ENCODE data around the gene UBR1. TPM values are rescaled to one million over a fixed set of nuclear protein-coding genes. Genes with fewer than 3 reads are reported as not detected.

UBR1 gene
- 36.4 and 39.8 TPM in 2 replicates for total RNA-seq

DNA sequence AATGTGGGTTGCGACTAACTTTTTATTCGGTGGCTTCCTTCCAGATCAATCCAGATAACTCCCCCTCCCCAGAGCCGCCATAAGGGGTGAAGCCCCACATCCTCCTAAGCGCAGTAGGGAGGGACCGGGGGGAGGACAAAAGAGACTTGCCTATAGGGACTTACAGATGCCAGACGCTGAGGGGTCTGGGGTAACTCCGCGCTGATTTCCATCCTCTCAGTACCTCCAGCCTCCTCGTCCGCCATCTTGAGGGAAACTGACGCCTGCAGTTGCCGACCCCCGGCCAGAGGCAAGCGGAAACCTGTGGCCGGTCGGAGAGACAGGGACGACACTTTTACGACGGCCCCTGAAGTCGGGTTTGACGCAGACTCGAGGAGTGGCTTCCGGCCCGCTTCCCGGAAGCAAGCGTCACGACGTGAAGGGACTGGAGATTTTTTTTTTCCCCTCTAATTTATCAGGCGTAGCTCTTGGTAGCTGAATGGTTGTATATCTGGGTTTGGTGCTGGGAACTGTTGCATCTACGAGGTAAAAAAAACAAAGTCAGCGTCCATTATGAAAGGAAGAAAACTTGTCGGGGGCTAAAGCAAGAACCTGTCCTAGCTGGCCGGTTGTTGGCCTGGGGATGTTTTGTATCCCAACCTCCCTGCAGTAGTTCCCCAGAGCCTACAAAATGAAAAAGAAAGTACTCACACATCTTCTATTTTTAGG lies at the start of gene UBR1:
Gene UBR1, minus strand, starts transcription at position 261 of the 708 bp plus-strand sequence. Its CDS starts 16 bp downstream, at position 245.

DNA sequence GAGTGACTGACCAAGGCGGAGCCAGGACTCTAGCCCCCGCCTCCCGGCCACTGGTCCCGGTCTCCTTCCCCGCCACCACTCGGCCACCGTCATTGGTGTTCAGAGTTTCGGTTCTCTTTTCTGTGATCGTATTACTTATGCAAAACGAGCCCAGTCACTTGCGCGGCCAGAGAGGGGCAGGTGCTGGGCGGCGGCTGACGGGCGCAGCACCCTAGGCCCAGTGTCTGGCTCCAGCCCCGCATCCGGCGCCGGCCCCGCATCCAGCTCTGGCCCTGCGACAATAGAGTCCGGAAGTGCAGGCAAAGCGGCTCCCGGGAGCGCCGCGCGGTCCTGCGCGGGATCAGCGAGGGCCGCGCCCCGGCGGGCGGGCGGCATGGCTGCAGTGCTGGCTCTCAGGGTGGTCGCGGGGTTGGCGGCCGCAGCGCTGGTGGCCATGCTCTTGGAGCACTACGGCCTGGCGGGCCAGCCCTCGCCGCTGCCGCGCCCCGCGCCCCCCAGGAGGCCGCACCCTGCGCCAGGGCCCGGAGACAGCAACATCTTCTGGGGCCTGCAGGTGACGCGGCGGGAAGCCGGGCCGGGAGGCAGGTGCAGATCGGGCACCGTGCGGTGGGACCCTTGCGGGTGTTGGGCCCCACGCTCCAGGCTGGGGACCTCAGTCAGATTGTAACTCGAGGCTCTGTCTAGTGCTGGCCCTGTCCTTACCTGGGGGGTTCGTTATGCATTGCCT lies 27.8 kb upstream of the UBR1 start, which contains the start of gene TMEM62:
Gene TMEM62, plus strand, starts transcription at position 157 of the 727 bp plus-strand sequence. Its CDS starts 217 bp downstream, at position 374.

DNA sequence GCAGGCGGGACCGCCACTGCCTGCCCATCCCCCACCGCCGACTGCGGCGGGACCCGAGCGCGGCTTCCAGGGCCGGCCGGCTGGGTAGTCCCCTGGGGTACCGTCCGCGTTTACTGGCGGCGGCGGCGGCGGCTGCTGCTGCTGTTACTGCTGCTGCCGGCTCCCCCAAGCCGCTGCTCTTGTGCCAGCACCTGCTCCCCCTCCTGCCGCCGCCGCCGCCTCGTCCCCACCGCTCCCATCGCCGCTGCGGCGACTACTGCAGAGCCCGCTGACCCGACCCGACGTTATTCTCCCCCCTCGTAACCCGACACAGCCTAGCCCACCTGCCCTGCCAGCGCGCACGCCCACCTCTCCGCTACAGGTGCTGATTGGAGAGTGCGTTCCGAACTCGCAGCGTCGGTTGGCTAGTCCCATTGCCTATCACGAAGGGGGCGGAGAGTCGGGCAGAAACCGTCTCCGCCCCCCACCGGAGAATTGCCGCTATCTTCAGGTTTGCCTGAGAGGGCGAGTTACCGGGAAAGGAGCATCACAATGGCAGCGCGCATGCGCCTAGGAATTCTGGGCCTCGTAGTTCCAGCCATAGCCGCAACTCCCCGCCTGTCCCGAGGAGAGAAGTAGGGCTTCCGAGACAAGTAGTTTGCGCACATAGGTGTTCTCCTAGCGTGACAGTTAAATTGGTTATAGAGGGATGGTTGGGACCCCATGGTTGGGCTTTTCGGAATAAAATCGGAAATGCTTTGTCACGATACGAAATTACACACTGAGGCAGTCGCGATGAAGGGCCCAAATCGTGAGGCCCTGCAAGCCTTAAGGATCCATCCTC lies 185.1 kb downstream of the UBR1 start, which contains the start of gene TTBK2:
Gene TTBK2, minus strand, starts transcription at position 260 of the 823 bp plus-strand sequence. CDS start 42,161 bp downstream, outside the sequence.

Other genes with a start within 250 kb of the UBR1 start
- gene TTBK2, start 185.3 kb downstream of the UBR1 start, total RNA-seq: 5.7 and 10.5 TPM in 2 replicates
- 13.7 and 14.5 TPM in 2 replicates for gene TMEM62, start 27.5 kb upstream of the UBR1 start, total RNA-seq
- 65.0 and 79.3 TPM in 2 replicates for gene CCNDBP1, start 79.4 kb upstream of the UBR1 start, total RNA-seq
- not detected in 2 replicates for gene EPB42, start 115.0 kb upstream of the UBR1 start, total RNA-seq
- gene TGM5, start 160.9 kb upstream of the UBR1 start, total RNA-seq: not detected in 2 replicates
- not detected in 2 replicates for gene TGM7, start 196.2 kb upstream of the UBR1 start, total RNA-seq
- 8.5 and 9.1 TPM in 2 replicates for gene LCMT2, start 224.5 kb upstream of the UBR1 start, total RNA-seq

Measured in aortic smooth muscle cell (primary cell).